H1 (cell line): ENCODE results near the gene SOD2. TPM values are rescaled to one million over a fixed set of nuclear protein-coding genes. Genes with fewer than 3 reads are reported as not detected.

Experiments used
- CTCF ChIA-PET: fragments of 300-600 bp; sonication (Branson Sonifier 250); formaldehyde crosslinking; loops from one replicate; lab custom pipeline; 2021; ENCODE audit not compliant: partially characterized antibody; lab: Charles Lee
- POLR2A ChIA-PET: fragments of 300-600 bp; sonication (Branson Sonifier 250); formaldehyde crosslinking; loops from one replicate; lab custom pipeline; 2021; ENCODE audit warnings: inconsistent platforms; ENCODE audit not compliant: partially characterized antibody; lab: Charles Lee
- DNase-seq, 2 experiments: peaks; one replicate each; pipeline versions ENCODE4 v3.0.0 to v3.0.0-alpha.2; 2010 to 2022; ENCODE audit warnings: low spot score in 2 of 2, low read depth in 1 of 2, mixed read lengths in 1 of 2
- FAIRE-seq: peaks from 2 replicates; lab custom pipeline; 2011; peaks lifted over from hg19 to GRCh38; lab: Jason Lieb, UNC
- H2AFZ ChIP-seq: 2 replicates; pipeline ENCODE4 v1.8.1; 2012; ENCODE audit warnings: low read length, inconsistent platforms
- H2AK5ac ChIP-seq: 2 replicates; pipeline ENCODE4 v1.6.1; 2013; ENCODE audit warnings: low read depth, low read length
- H2BK120ac ChIP-seq: replicated peaks from 2 replicates; pipeline ENCODE3; 2013; ENCODE audit warnings: low read depth, low read length, inconsistent platforms
- H2BK12ac ChIP-seq: 2 replicates; pipeline ENCODE4 v1.6.1; 2013; ENCODE audit warnings: low read depth, low read length
- H2BK15ac ChIP-seq: 2 replicates; pipeline ENCODE4 v1.6.1; 2013; ENCODE audit warnings: low read length
- H2BK20ac ChIP-seq: 2 replicates; pipeline ENCODE4 v1.6.1; 2013; ENCODE audit warnings: low read length
- H2BK5ac ChIP-seq: 2 replicates; pipeline ENCODE4 v1.6.1; 2013; ENCODE audit warnings: low read depth, low read length
- H3K14ac ChIP-seq: 2 replicates; pipeline ENCODE4 v1.6.1; 2013; ENCODE audit warnings: inconsistent platforms; ENCODE audit not compliant: insufficient read length
- H3K18ac ChIP-seq: 2 replicates; pipeline ENCODE4 v1.6.1; 2013; ENCODE audit warnings: low read length; ENCODE audit errors: extremely low read depth
- H3K23ac ChIP-seq: 2 replicates; pipeline ENCODE4 v1.6.1; 2013; ENCODE audit warnings: inconsistent platforms; ENCODE audit not compliant: insufficient read length
- H3K23me2 ChIP-seq: 2 replicates; pipeline ENCODE4 v1.6.1; 2013; ENCODE audit warnings: low read depth, low read length
- H3K27ac ChIP-seq: 2 replicates; pipeline ENCODE4 v1.6.1; 2011; ENCODE audit warnings: low read depth, low read length, inconsistent platforms
- H3K27me3 ChIP-seq, 4 experiments: replicated peaks in 1 of 4; 1 replicate in 1 of 4; 2 replicates in 3 of 4; pipeline versions ENCODE4 v1.6.1 to v1.8.1; 2011 to 2013; ENCODE audit warnings: low read length in 3 of 4, mild to moderate bottlenecking in 3 of 4, inconsistent platforms in 2 of 4, mixed read lengths in 2 of 4, moderate library complexity in 1 of 4; ENCODE audit not compliant: control insufficient read depth in 3 of 4, insufficient read depth in 3 of 4; ENCODE audit errors: extremely low read depth in 1 of 4
- H3K36me3 ChIP-seq, 4 experiments: 2 replicates each; pipeline versions ENCODE4 v1.6.1 to v1.8.1; 2011 to 2013; ENCODE audit warnings: mild to moderate bottlenecking in 4 of 4, low read length in 3 of 4, moderate library complexity in 2 of 4, control low read depth in 1 of 4, inconsistent platforms in 1 of 4; ENCODE audit not compliant: insufficient read depth in 4 of 4, control insufficient read depth in 2 of 4
- H3K4ac ChIP-seq: replicated peaks from 2 replicates; pipeline ENCODE3; 2013; ENCODE audit warnings: low read length, low read depth, mixed read lengths, inconsistent platforms; ENCODE audit not compliant: insufficient read length
- H3K4me1 ChIP-seq, 4 experiments: replicated peaks in 1 of 4; 1 replicate in 1 of 4; 2 replicates in 3 of 4; pipeline versions ENCODE4 v1.6.1 to v1.8.1; 2011 to 2013; ENCODE audit warnings: low read length in 3 of 4, inconsistent platforms in 2 of 4, mixed read lengths in 1 of 4; ENCODE audit not compliant: insufficient read depth in 4 of 4, control insufficient read depth in 3 of 4
- H3K4me2 ChIP-seq, 2 experiments: 2 replicates each; pipeline versions ENCODE4 v1.6.1 to v1.8.1; 2011 to 2013; ENCODE audit warnings: low read depth in 2 of 2, low read length in 2 of 2, control low read depth in 1 of 2, inconsistent platforms in 1 of 2, mild to moderate bottlenecking in 1 of 2; ENCODE audit not compliant: insufficient read depth in 1 of 2
- H3K4me3 ChIP-seq, 4 experiments: fragments of 200-600, 300-600 bp in 1 of 4; sonication (generic), shearing (Covaris generic), sonication (Bioruptor Twin) in 1 of 4; 2 replicates each; pipeline versions ENCODE4 v1.5.1 to v1.8.1; 2011 to 2016; ENCODE audit warnings: low read length in 4 of 4, low read depth in 3 of 4, control low read depth in 2 of 4, inconsistent platforms in 2 of 4, mild to moderate bottlenecking in 2 of 4, mixed read lengths in 1 of 4, moderate library complexity in 1 of 4; ENCODE audit not compliant: insufficient read depth in 2 of 4; ENCODE audit errors: extremely low read depth in 1 of 4
- H3K56ac ChIP-seq: replicated peaks from 2 replicates; pipeline ENCODE3; 2013; ENCODE audit warnings: low read depth, mild to moderate bottlenecking, mixed read lengths, low read length, inconsistent platforms; ENCODE audit not compliant: insufficient read length
- H3K79me1 ChIP-seq: 2 replicates; pipeline ENCODE4 v1.6.1; 2013; ENCODE audit warnings: low read depth, low read length, control low read depth
- H3K79me2 ChIP-seq, 2 experiments: 2 replicates each; pipeline versions ENCODE4 v1.6.1 to v1.8.1; 2012 to 2013; ENCODE audit warnings: low read length in 2 of 2, mild to moderate bottlenecking in 2 of 2, inconsistent platforms in 1 of 2; ENCODE audit not compliant: insufficient read depth in 2 of 2, control insufficient read depth in 1 of 2
- H3K9ac ChIP-seq, 4 experiments: replicated peaks in 1 of 4; 1 replicate in 1 of 4; 2 replicates in 3 of 4; pipeline versions ENCODE4 v1.6.1 to v1.8.1; 2011 to 2013; ENCODE audit warnings: low read depth in 3 of 4, low read length in 3 of 4, control low read depth in 2 of 4, mild to moderate bottlenecking in 2 of 4, moderate library complexity in 2 of 4, inconsistent platforms in 1 of 4; ENCODE audit errors: extremely low read depth in 1 of 4
- H3K9me3 ChIP-seq, 2 experiments: 2 replicates each; pipeline versions ENCODE4 v1.6.1 to v1.8.1; 2012 to 2013; ENCODE audit warnings: mild to moderate bottlenecking in 2 of 2, moderate library complexity in 2 of 2, control low read depth in 1 of 2, inconsistent platforms in 1 of 2, low read depth in 1 of 2, low read length in 1 of 2, mixed read lengths in 1 of 2; ENCODE audit not compliant: insufficient read depth in 2 of 2
- H4K20me1 ChIP-seq, 2 experiments: replicated peaks in 1 of 2; 2 replicates each; pipeline versions ENCODE3 to v1.8.1; 2011 to 2013; ENCODE audit warnings: inconsistent platforms in 2 of 2, low read length in 2 of 2, mild to moderate bottlenecking in 1 of 2; ENCODE audit not compliant: insufficient read depth in 2 of 2, control insufficient read depth in 1 of 2
- H4K5ac ChIP-seq: 2 replicates; pipeline ENCODE4 v1.6.1; 2013; ENCODE audit warnings: low read length, low read depth, mixed read lengths, inconsistent platforms; ENCODE audit not compliant: insufficient read length
- H4K8ac ChIP-seq: 2 replicates; pipeline ENCODE4 v1.8.0; 2013; ENCODE audit warnings: mild to moderate bottlenecking, moderate library complexity, low read length, inconsistent platforms; ENCODE audit not compliant: insufficient read depth; ENCODE audit errors: extremely low read depth
- H4K91ac ChIP-seq: replicated peaks from 2 replicates; pipeline ENCODE3; 2013; ENCODE audit warnings: low read length, mixed read lengths, inconsistent platforms; ENCODE audit not compliant: insufficient read length
- NRF1 ChIP-seq: IDR thresholded peaks from 2 replicates; pipeline ENCODE4 v1.6.1; 2011; ENCODE audit warnings: mild to moderate bottlenecking, low read depth, low read length, improper control_type of control experiment
- SP4 ChIP-seq: IDR thresholded peaks from 2 replicates; pipeline ENCODE4 v1.6.1; 2012; ENCODE audit warnings: low read length, inconsistent platforms
- SUZ12 ChIP-seq: fragments of 200-600 bp; sonication (generic); IDR thresholded peaks from 2 replicates; pipeline ENCODE4 v1.6.1; 2012; ENCODE audit warnings: mild to moderate bottlenecking, inconsistent platforms, low read length, moderate library complexity, mixed read lengths
- WGBS, 2 experiments: shearing (Covaris generic) in 1 of 2; methylation state at CpG; one replicate each; pipeline versions ENCODE4 v1.1.6 to v1.1.7; 2013 to 2015; ENCODE audit warnings: low lambda C conversion rate in 2 of 2, mixed read lengths in 2 of 2, inconsistent platforms in 1 of 2, low coverage in 1 of 2, missing lambda C conversion rate in 1 of 2; ENCODE audit not compliant: insufficient replicate concordance in 2 of 2, insufficient coverage in 1 of 2, insufficient read length in 1 of 2; ENCODE audit errors: extremely low coverage in 1 of 2, missing lambda C conversion rate in 1 of 2; 5-methylcytosine and 5-hydroxymethylcytosine counted together
- polyA plus RNA-seq, 7 experiments: library from polyadenylated mRNA; depleted of rRNA in 3 of 7; stranded (reverse) in 5 of 7; unstranded in 2 of 7; fragments of >200 nt in 5 of 7; fragments of 200-250 nt in 2 of 7; gene quantifications; 1 replicate in 5 of 7; 2 replicates in 1 of 7; 4 replicates in 1 of 7; pipeline versions ENCODE4 v1.2.1 to v1.2.3, GENCODE V29; 2011 to 2013; ENCODE audit warnings: missing spikeins in 2 of 7, mixed read lengths in 2 of 7
- total RNA-seq: library from RNA; stranded (reverse); fragmentation: NEBNext Ultra II Directional; extraction: Animal tissue kit (Norgen Biotek cat#: 25700); gene quantifications from 2 replicates; pipeline ENCODE4 v1.2.1, GENCODE V29; 2021

Gene SOD2
- total and polyA plus RNA-seq, 2 of the 8 experiments (the other 6 are each of a cell fraction or from before 2014, with no cell fraction given): 31.1 to 88.7 TPM

DNA sequence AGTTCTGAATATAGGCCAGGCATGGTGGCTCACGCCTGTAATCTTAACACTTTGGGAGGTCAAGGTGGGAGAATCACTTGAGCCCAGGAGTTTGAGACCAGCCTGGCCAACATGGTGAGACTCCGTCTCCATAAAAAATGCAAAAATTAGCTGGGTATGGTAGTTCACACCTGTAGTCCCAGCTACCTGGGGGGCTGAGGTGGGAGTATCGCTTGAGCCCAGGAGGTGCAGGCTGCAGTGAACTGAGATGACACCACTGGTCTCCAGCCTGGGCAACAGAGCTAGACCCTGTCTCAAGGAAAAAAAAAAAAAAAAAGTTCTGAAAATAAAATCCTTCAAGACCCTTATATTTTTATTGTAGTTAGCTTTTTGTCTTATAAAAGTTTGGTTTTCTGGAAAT is 22.6 kb upstream of the SOD2 start:
- H3K14ac ChIP-seq: no peak overlapping the region
- H3K56ac ChIP-seq: no peak overlapping the region
- H2BK15ac ChIP-seq: no peak overlapping the region
- H3K79me1 ChIP-seq: no peaks in the 10 kb centered on the region; the same call in 1 of the 2 replicates
- H3K4me3 ChIP-seq: no peak overlapping the region
- H4K20me1 ChIP-seq: peaks cover 0 to 2% of the 10 kb centered on the region in 2 experiments
- H3K27me3 ChIP-seq: no peaks in the 10 kb centered on the region
- H3K18ac ChIP-seq: no peak overlapping the region
- no peak overlapping the region for H3K27ac ChIP-seq
- no peak overlapping the region for H3K4me2 ChIP-seq
- TF ChIP-seq SUZ12 (no peak), SP4 (no peak), NRF1 (no peak)
- ChIA-PET POLR2A (interaction anchor here (1.0 kb wide), 1 partner anchor 11 kb away, joined by 4 read pairs; the partner anchor contains the start of gene WTAP), CTCF (no interaction called here)
- no peak overlapping the region for H3K9ac ChIP-seq
- no peaks in the 10 kb centered on the region for H3K4me1 ChIP-seq
- 93% methylated on average over 3 of the region's 3 CpGs; no CpG with 5 or more reads in 1 of the 2 experiments for WGBS, 2 experiments
- no peak overlapping the region for H3K4ac ChIP-seq
- H3K23ac ChIP-seq: no peak overlapping the region
- no peak overlapping the region for H4K91ac ChIP-seq
- no peak overlapping the region for H2AFZ ChIP-seq
- H4K5ac ChIP-seq: no peak overlapping the region
- H4K8ac ChIP-seq: no peak overlapping the region
- no peak overlapping the region for H2BK20ac ChIP-seq
- FAIRE-seq: no peak
- no peak for DNase-seq
- H2BK120ac ChIP-seq: no peak overlapping the region
- no peaks in the 10 kb centered on the region for H3K36me3 ChIP-seq
- peaks cover 0 to 4% of the 10 kb centered on the region in 2 experiments; a peak in 1 of 4 replicates for H3K79me2 ChIP-seq
- no peak overlapping the region for H2AK5ac ChIP-seq
- H3K9me3 ChIP-seq: no peaks in the 10 kb centered on the region
- no peak overlapping the region for H2BK5ac ChIP-seq
- H2BK12ac ChIP-seq: no peak overlapping the region
- peaks cover 11% of the 10 kb centered on the region; the same call in 1 of the 2 replicates for H3K23me2 ChIP-seq
